Measurements from ENCODE around the gene OR2H1. TPM values are rescaled to one million over a fixed set of nuclear protein-coding genes. Genes with fewer than 3 reads are reported as not detected.

Gene OR2H1
- total and polyA plus RNA-seq, 9 of the 15 experiments (the other 6 are each of a cell fraction or from before 2014, with no cell fraction given), result not detected

- TF ChIP-seq ETS1 (conservative IDR thresholded peaks at IDR 0.05; ENCODE audit: control insufficient read depth, low read depth, low read length) (no peak), ZNF274 (IDR thresholded peaks at IDR 0.05; ENCODE audit: borderline replicate concordance, low read depth, low read length) (no peak), KDM5B (IDR thresholded peaks at IDR 0.05; ENCODE audit: insufficient replicate concordance, low read depth, low read length) (no peak), C11orf30 (IDR thresholded peaks at IDR 0.05; ENCODE audit: low read depth) (no peak), KLF13 (tag; IDR thresholded peaks at IDR 0.05; ENCODE audit: borderline replicate concordance, low read depth) (no peak), CHD2 (IDR thresholded peaks at IDR 0.05; ENCODE audit: low read depth, low read length) (no peak), ZBTB11 (CRISPR knock-in tag; IDR thresholded peaks at IDR 0.05) (peak in 1 of 3 experiments; percentile 23; a peak in 1 of 6 replicates), ZNF655 (CRISPR knock-in tag; IDR thresholded peaks at IDR 0.05) (no peak), ZNF184 (CRISPR knock-in tag; IDR thresholded peaks at IDR 0.05) (no peak), TAF1 (IDR thresholded peaks at IDR 0.05; ENCODE audit: control insufficient read depth, extremely low read depth, insufficient read depth, low read length, severe bottlenecking) (no peak), KAT7 (CRISPR knock-in tag; IDR thresholded peaks at IDR 0.05; ENCODE audit: borderline replicate concordance) (no peak), FOXA3 (CRISPR knock-in tag; conservative IDR thresholded peaks at IDR 0.05 in 1 of 2, IDR thresholded peaks at IDR 0.05 in 1 of 2) (0 out of 4 replicates have a peak, but pooled peaks of 1 of the 2 experiments have one; percentile 6), THAP7 (CRISPR knock-in tag; IDR thresholded peaks at IDR 0.05) (no peak), AFF4 (CRISPR knock-in tag; IDR thresholded peaks at IDR 0.05) (no peak), SPI1 (IDR thresholded peaks at IDR 0.05; ENCODE audit: borderline replicate concordance, low read depth, low read length) (peak; percentile 55)
These were observed 33.6 kb downstream of the OR2H1 start (continued) for GRCh38 chr6:29490552-29490951.
